ENCODE measurements around the gene TRIM7. TPM values are rescaled to one million over a fixed set of nuclear protein-coding genes. Genes with fewer than 3 reads are reported as not detected.

TRIM7 gene
- total RNA-seq, 2 donors from 2014 or later, result not detected

DNA sequence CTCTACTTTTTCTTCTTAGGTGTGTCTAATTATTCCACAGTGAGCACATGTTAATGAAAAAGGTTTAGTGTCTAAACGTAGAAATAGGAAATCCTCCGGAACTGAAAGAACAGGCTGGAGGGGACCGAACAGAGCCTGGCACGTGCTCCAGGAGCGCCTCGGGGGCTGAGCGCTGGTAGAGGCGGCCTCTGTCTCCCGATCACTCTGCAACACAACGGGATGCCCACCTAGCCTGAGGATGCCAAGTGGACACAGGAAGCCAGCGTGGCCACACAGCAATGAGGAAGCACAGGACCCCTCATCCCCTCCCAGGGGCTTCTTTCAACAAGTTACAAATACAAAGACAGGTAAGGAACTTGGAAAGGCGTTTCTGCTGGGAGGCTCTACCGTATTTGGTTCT is 19.4 kb downstream of the TRIM7 start:
- TF ChIP-seq, protein P1, sequence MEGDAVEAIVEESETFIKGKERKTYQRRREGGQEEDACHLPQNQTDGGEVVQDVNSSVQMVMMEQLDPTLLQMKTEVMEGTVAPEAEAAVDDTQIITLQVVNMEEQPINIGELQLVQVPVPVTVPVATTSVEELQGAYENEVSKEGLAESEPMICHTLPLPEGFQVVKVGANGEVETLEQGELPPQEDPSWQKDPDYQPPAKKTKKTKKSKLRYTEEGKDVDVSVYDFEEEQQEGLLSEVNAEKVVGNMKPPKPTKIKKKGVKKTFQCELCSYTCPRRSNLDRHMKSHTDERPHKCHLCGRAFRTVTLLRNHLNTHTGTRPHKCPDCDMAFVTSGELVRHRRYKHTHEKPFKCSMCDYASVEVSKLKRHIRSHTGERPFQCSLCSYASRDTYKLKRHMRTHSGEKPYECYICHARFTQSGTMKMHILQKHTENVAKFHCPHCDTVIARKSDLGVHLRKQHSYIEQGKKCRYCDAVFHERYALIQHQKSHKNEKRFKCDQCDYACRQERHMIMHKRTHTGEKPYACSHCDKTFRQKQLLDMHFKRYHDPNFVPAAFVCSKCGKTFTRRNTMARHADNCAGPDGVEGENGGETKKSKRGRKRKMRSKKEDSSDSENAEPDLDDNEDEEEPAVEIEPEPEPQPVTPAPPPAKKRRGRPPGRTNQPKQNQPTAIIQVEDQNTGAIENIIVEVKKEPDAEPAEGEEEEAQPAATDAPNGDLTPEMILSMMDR (conservative IDR thresholded peaks at IDR 0.05), result no peak
- H3K36me3 Mint-ChIP-seq (ENCODE audit: low read depth), result no peaks in the 10 kb centered on the region
- H3K4me1 Mint-ChIP-seq, result peaks cover 4% of the 10 kb centered on the region
- no peak overlapping the region for H3K4me3 ChIP-seq (ENCODE audit: low read length)
- peaks cover 16% of the 10 kb centered on the region for H3K27me3 ChIP-seq (ENCODE audit: control insufficient read depth, insufficient read depth, low read length, poor library complexity, severe bottlenecking)
- WGBS, 2 experiments (ENCODE audit: insufficient coverage in 1 of 2, insufficient read length in 1 of 2), result 95 to 98% methylated on average over 6 to 13 of the region's 13 CpGs
- H3K9ac ChIP-seq (ENCODE audit: extremely low read depth, low read length, poor library complexity, severe bottlenecking), result no peak overlapping the region
- H3K4me1 ChIP-seq (ENCODE audit: control insufficient read depth, insufficient read depth, low read length), result no peaks in the 10 kb centered on the region
- no peak overlapping the region for H3K4me3 Mint-ChIP-seq
- H3K27ac Mint-ChIP-seq, result no peak overlapping the region
- no peak overlapping the region for H3K27ac ChIP-seq (ENCODE audit: low read depth, low read length)
- peaks cover 8% of the 10 kb centered on the region for H3K9me3 Mint-ChIP-seq
- no peaks in the 10 kb centered on the region for H3K9me3 ChIP-seq (ENCODE audit: control insufficient read depth, low read length)
- DNase-seq, result no peak
- H3K36me3 ChIP-seq (ENCODE audit: control insufficient read depth, insufficient read depth, low read length), result no peaks in the 10 kb centered on the region
- peaks cover 26% of the 10 kb centered on the region for H3K27me3 Mint-ChIP-seq (ENCODE audit: insufficient read depth)

DNA sequence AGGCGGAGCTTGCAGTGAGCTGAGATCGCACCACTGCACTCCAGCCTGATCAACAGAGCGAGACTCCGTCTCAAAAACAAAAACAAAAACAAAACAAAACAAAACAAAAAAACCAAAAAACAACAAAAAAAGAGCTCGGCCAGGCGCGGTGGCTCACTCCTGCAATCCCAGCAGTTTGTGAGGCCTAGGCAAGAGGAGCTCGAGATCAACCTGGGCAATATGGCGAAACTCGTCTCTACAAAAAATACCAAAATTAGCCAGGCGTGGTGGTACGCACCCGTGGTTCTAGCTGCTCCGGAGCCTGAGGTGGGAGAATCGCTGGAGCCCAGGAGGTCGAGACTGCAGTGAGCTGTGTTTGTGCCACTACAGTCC is 20.2 kb downstream of the TRIM7 start:
- no peak for DNase-seq
- Mint-ChIP-seq H3K27me3 (ENCODE audit: insufficient read depth) (peaks cover 24% of the 10 kb centered on the region), H3K27ac (peak overlapping the region; percentile 95), H3K36me3 (ENCODE audit: low read depth) (no peaks in the 10 kb centered on the region), H3K4me1 (peaks cover 4% of the 10 kb centered on the region), H3K9me3 (peaks cover 8% of the 10 kb centered on the region), H3K4me3 (peak overlapping the region; percentile 70)
- Histone ChIP-seq H3K4me1 (ENCODE audit: control insufficient read depth, insufficient read depth, low read length) (no peaks in the 10 kb centered on the region), H3K9me3 (ENCODE audit: control insufficient read depth, low read length) (no peaks in the 10 kb centered on the region), H3K4me3 (ENCODE audit: low read length) (peak overlapping the region; percentile 79), H3K27me3 (ENCODE audit: control insufficient read depth, insufficient read depth, low read length, poor library complexity, severe bottlenecking) (peaks cover 9% of the 10 kb centered on the region), H3K9ac (ENCODE audit: extremely low read depth, low read length, poor library complexity, severe bottlenecking) (no peak overlapping the region), H3K27ac (ENCODE audit: low read depth, low read length) (no peak overlapping the region), H3K36me3 (ENCODE audit: control insufficient read depth, insufficient read depth, low read length) (no peaks in the 10 kb centered on the region)
- TF ChIP-seq, protein P1 (conservative IDR thresholded peaks at IDR 0.05), result no peak
- WGBS, 2 experiments (ENCODE audit: insufficient coverage in 1 of 2, insufficient read length in 1 of 2), result 78 to 96% methylated on average over 12 to 16 of the region's 16 CpGs

DNA sequence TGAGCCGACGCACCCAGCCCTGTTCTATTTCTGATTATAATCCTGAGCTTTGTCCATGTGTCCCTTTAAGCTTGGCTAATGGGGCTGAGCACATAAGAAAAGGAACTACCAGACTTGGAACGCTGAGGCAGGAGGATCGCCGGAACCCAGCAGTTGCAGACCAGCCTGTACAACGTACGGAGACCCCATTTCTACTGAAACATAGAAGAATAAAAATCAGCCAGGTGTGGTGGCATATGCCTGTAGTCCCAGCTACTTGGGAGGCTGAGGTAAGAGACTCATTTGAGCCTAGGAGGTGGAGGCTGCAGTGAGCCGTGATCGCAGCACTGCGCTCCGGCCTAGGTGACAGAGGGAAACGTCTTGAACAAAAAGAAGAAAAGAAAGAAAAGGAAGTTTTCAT is 22.3 kb downstream of the TRIM7 start:
- H3K9ac ChIP-seq (ENCODE audit: extremely low read depth, low read length, poor library complexity, severe bottlenecking), result no peak overlapping the region
- no peak overlapping the region for H3K27ac ChIP-seq (ENCODE audit: low read depth, low read length)
- WGBS, 2 experiments (ENCODE audit: insufficient coverage in 1 of 2, insufficient read length in 1 of 2), result 89 to 91% methylated on average over 7 to 12 of the region's 12 CpGs
- Mint-ChIP-seq H3K27ac (no peak overlapping the region), H3K4me1 (peaks cover 4% of the 10 kb centered on the region), H3K9me3 (peaks cover 8% of the 10 kb centered on the region), H3K4me3 (no peak overlapping the region), H3K36me3 (ENCODE audit: low read depth) (no peaks in the 10 kb centered on the region), H3K27me3 (ENCODE audit: insufficient read depth) (peaks cover 18% of the 10 kb centered on the region)
- no peak overlapping the region for H3K4me3 ChIP-seq (ENCODE audit: low read length)
- no peaks in the 10 kb centered on the region for H3K4me1 ChIP-seq (ENCODE audit: control insufficient read depth, insufficient read depth, low read length)
- no peak for DNase-seq
- H3K27me3 ChIP-seq (ENCODE audit: control insufficient read depth, insufficient read depth, low read length, poor library complexity, severe bottlenecking), result no peaks in the 10 kb centered on the region
- H3K9me3 ChIP-seq (ENCODE audit: control insufficient read depth, low read length), result no peaks in the 10 kb centered on the region
- TF ChIP-seq, protein P1 (conservative IDR thresholded peaks at IDR 0.05), result no peak
- H3K36me3 ChIP-seq (ENCODE audit: control insufficient read depth, insufficient read depth, low read length), result no peaks in the 10 kb centered on the region
